Fibroblast of peridontal ligament (primary cell): ENCODE results near the gene CLIP2.
"Not testable (repeated sequence)": the region's sequence is repeated elsewhere in the genome, so short reads cannot be mapped to it uniquely, and the experiment has no call there.

Experiments used
- DNase-seq: peaks from one replicate; pipeline ENCODE4 v3.0.0-alpha.2; 2010; ENCODE audit errors: extremely low read depth

Gene CLIP2

DNA sequence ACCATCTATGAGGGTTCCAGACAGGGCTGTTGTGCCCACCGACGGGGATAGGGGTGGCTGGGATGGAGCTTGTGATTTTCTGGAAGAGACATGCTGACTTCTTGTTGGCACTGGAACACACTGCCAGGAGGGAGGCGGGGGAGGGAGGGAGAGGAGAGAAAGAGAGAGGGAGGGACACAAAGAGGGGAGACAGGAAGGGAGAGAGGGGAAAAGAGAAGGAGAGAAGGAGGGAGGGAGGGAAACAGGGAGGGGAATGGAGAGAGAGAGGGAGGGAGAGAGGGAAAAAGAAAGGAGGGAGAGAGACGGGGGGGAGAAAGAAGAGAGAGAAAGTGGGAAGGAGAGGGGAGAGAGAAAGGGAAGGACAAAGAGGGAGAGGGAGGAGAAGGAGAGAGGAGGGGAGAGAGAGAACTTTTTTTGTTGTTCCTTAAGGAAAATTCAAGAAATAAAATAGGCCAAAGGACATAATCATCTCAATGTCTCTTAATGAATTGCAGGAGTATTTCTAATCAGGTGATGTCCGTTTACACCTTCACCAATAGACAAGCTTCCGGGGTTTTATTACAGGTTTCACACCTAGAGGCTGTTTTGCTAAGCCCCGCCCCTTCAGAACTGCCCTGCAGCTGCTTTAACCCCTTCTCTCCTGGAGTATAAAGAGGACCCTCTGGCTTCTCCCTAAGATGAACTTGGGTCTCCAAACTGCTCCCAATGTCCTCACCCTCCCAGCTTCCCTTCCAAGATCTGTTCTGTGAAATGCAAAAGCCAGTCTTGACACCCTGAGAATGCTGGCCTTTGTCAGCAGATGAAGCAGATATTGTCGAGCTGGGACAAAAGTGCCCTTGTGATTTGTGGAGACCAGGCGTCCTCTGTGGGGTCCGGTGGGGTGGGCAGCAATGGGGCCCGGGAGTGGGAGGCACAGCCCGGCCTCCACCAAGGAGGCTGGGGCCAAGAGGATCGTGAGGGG, 82.5 kb downstream of the CLIP2 start:
- DNase-seq: no peak

DNA sequence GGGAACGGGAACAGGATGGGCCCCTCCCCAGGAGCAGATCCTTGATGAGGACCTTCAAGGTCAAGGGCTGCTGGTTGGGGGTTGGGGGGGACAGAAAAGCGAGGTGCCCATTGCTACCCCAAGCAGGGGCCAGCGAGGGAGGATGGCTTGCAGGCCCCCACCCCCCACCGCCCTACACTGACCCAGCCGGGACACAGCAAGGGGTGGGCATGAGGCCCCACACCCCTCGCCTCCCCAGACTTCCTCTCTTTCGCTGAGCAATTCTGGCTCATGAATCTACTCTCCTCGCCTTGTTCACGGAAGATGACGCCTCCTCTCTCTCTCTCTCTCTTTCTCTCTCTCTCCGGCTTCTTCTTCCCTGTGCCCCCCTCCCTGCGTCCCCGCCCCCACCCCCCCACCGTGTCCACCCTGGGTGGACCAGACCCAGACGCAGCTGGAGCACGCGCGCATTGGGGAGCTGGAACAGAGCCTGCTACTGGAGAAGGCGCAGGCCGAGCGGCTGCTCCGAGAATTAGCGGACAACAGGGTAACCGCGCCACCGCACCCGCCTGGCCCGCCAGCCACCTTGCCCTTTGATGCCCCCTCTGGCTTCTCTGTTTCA, 83.4 kb downstream of the CLIP2 start:
- DNase-seq: no peak

DNA sequence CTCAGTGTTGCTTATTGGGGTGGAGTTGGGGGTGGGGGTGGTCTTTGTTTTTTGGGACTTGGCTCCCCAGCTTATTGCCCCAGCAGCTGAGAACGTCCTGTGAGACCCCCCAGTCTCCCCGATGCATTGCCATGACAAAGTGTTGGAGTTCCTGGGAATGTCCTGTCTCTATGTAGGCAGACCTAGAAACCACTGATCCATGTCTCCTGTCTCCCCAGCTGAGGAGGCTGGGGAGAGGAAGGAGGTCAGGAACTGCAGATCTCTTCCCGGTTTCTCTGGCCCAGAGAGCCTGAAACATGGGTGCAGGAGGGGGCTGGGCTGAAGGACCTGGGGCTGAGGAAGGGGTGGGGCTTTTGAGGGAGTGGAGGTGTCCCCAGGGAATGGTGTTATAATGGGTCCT, 84.3 kb downstream of the CLIP2 start:
- DNase-seq: no peak

DNA sequence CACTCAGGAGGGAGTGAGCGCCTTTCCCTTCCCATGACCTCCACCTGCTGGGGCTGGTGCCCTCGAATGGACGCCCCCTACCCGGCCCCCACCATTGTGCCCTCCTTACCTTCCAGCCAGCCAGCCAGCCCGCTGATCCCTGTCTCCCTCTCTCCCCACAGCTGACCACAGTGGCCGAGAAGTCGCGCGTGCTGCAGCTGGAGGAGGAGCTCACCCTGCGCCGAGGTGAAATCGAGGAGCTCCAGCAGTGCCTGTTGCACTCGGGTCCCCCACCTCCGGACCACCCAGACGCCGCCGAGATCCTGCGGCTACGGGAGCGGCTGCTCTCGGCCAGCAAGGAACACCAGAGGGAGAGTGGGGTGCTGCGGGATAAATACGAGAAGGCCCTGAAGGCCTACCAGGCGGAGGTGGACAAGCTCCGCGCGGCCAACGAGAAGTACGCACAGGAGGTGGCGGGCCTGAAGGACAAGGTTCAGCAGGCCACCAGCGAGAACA, 86.6 kb downstream of the CLIP2 start:
- no peak for DNase-seq

DNA sequence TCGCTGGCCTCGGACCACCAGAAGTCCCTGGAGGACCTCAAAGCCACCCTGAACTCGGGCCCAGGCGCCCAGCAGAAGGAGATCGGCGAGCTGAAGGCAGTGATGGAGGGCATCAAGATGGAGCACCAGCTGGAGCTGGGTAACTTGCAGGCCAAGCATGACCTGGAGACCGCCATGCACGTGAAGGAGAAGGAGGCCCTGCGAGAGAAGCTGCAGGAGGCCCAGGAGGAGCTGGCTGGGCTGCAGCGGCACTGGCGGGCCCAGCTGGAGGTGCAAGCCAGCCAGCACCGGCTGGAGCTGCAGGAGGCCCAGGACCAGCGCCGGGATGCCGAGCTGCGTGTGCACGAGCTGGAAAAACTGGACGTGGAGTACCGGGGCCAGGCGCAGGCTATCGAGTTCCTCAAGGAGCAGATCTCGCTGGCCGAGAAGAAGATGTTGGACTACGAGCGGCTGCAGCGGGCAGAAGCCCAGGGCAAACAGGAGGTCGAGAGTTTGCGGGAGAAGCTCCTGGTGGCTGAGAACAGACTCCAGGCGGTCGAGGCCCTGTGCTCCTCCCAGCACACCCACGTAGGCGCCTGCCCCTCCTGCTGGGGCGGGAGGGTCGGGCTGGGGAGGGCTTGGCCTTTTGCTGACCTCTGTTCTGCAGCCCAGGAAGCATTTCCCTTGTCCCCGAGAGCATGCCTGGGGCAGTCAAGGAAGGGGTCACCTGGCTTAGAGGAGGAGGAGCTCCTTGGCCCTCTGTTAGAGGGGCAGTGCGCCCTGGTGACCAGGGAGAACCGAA, 87.2 kb downstream of the CLIP2 start:
- no peak for DNase-seq

DNA sequence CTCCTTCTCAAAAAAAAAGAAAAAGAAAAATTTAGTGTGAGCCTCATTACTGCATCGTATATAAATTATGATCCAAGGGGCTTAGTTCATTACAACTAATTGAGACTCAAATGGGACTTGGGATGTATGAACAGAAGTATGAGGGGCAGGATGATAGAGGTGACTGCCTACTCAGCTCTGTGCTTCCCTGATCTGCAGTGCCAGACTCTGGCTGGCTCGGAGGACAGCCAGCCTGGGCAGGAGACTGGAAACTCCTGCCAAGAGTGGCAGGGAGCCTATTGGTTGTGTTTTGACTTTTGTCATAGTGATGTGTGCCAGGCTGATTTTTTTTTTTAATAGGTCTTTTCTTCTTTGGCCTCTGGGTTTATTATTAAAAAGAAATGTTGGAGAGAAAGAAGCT, 90.7 kb downstream of the CLIP2 start:
- no peak for DNase-seq

DNA sequence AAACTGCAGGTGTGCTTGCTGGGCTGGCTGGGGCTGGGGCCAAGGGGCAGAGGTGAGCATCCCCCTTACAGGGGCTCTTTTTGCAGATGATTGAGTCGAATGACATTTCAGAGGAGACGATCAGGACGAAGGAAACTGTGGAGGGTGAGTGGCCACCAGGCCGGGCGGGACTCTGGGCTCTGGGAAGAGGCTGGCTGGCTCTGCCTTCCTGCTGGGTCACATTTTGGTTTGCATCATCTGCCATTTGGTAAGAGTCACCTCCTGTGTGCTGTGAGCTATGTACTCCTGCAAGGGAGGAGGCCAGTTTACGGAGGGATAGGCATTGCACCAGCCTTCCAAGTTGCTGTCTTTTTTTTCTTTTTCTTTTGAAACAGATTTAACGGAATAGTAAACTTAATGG, 91.5 kb downstream of the CLIP2 start:
- no peak for DNase-seq

DNA sequence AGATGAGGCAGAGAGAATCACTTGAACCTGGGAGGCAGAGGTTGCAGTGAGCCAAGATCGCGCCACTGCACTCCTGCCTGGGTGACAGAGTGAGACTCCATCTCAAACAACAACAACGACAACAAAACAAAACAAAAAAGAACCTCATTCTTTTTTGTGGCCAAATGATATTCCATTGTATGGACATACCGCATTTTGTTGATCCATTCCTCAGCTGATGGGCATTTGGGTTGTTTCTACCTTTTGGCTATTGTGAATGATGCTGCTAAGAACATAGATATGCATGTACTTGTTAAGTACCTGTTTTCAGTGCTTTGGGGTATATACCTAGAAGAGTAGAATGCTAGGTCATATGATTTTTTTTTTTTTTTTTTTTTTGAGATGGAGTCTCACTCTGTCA, 94.9 kb downstream of the CLIP2 start:
- DNase-seq: not testable (repeated sequence)

DNA sequence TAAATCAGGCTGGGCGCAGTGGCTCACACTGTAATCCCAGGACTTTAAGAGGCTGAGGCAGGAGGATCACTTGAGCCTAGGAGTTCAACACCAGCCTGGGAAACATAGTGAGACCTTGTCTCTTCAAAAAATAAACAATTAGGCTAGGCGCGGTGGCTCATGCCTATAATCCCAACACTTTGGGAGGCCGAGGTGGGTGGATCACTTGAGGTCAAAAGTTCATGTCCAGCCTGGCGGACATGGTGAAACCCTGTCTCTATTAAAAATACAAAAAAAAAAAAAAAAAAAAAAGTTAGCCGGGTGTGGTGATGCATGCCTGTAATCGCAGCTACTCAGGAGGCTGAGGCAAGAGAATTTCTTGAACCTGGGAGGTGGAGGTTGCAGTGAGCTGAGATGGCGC, 95.6 kb downstream of the CLIP2 start:
- not testable (repeated sequence) for DNase-seq

DNA sequence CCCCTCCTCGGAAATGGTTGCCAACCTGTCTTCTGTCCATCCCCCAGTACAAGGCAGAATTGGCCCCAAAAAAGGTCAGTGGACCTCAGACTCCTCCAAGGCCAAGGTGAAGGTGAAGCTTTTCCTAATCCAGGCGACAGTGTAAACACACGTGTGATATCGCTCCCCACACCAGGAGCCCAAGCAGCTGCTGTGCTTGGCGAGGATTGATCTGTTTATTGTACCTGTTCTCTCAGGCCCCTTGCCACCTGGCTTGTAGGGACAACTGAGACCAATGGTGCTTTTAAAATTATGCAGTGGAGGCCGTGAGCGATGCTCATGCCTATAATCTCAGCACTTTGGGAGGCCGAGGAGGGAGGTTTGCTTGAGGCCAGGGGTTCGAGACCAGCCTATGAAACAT, 98.4 kb downstream of the CLIP2 start:
- no peak for DNase-seq

DNA sequence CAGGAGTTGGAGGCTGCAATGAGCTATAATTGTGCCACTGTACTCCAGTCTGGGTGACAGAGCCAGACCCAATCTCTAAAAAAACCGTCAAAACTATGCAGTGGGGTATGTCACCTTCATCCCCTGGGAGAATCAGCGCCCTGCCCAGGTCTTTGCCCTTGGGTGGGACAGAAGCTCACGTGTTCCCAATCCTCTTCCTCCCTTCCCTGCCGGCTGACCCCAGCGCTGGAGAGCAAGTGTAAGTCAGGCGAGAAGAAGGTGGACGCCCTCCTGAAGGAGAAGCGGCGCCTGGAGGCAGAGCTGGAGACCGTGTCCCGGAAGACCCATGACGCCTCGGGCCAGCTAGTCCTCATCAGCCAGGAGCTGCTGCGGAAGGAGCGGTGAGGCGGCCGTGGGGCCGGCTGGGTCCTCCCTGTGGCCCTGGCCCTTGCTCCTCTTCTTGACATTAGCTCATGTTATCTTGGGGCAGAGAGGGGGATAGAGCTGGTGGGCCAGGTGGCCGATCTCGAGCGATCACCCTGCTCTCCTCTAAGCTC, 99.7 kb downstream of the CLIP2 start:
- DNase-seq: no peak

DNA sequence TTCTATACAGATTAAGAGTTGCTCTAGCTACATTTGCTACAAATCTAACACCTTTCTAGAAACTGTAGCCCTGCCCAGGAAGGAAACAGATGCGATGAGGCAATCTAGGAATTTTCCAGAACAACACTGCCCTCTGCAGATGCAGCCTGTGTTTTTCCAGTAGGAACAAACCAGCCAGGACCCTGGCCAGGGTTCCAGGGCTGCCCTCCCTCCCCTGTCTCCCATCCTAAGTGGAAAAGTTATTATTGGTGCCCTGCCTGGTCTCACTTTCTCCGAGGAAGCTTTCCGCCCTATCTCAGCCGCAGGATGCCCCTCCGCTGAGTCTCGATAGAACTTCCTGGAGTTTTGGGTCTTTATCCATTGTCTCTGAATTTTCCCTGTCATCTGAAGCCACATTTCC, 104.5 kb downstream of the CLIP2 start:
- DNase-seq: peak; percentile 45

DNA sequence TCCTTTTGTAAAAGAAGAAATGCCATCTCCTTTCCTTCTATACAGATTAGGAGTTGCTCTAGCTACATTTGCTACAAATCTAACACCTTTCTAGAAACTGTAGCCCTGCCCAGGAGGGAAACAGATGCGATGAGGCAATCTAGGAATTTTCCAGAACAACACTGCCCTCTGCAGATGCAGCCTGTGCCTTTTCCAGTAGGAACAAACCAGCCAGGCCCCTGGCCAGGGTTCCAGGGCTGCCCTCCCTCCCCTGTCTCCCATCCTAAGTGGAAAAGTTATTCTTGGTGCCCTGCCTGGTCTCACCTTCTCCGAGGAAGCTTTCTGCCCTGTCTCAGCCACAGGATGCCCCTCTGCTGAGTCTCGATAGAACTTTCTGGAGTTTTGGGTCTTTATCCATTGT, 105.4 kb downstream of the CLIP2 start:
- DNase-seq: peak; percentile 36

DNA sequence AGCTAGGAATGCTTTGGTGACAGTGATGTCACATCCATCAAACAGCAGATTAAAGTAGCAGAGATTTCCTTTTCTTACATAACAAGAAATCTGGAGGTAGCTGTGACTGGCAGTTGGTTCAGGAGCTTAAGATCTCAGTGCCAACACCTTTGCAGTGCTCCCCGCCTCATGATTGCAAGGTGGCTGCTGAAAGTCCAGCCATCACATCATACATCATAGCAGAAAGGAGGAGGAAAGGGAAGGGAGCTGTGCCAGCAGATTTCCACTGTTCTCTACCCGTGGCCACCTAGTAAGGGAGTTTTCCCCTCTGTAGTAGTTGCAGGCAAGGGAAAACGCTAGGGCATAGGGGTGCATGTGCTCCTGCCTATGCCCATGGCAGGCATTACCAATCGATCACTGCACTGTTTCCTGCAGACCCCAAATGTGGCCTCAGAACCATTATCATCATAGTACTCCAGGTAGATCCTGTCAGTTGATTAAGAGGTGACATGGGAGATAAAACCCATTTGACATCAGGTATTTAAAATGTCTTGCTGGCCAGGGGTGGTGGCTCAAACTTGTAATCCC, 106.6 kb downstream of the CLIP2 start:
- no peak for DNase-seq

DNA sequence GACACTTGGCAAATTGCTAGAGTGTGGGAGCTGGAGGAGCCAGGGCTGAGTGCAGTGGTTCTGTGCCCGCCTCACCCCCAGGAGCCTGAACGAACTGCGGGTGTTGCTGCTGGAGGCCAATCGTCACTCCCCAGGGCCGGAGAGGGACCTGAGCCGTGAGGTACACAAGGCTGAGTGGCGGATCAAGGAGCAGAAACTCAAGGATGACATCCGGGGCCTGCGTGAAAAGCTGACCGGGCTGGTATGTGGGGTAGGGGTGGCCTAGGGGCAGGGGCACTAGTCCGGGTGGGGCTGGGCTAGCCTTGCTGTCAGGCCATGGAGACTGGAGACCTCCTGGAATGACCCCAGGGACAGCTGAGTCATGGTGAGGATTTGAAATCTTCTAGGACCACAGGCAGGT, 107.8 kb downstream of the CLIP2 start:
- no peak for DNase-seq

DNA sequence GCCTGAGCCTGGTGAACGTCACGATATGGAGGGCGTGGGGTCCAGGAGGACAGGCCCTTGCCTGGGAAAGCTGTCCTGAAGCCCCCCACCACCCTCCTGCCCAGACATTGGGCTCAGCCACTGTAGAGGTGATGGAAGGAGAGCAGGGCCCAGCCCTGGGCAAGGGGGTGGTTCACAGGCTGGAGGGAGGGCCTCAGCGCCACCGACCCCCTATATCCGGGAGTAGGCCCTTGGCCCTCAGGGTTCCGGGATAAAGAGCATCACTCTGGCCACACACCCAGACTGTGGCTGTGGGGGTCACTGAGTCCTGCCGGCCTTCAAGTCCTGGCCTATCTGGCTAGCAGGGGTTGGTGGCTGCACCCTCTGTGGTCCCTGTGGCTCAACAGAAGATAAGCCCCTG, 109.2 kb downstream of the CLIP2 start:
- no peak for DNase-seq

DNA sequence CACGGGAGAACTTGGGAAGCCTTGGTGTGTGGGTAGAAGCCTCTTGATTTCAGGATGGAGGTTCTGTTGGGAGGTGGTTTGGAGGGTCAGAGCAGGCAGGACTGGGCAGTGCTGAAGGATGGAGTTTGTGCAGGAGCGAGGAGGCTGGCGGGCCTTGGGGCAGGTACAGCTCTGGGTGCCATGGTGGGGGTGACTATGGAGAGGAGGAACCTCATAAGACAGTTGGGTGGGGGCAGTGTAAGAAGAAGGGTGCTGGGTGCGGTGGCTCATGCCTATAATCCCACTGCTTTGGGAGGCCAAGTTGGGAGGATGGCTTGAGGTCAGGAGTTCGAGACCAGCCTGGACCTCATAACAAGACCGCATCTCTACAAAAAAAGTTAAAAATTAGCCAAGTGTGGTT, 109.8 kb downstream of the CLIP2 start:
- no peak for DNase-seq

DNA sequence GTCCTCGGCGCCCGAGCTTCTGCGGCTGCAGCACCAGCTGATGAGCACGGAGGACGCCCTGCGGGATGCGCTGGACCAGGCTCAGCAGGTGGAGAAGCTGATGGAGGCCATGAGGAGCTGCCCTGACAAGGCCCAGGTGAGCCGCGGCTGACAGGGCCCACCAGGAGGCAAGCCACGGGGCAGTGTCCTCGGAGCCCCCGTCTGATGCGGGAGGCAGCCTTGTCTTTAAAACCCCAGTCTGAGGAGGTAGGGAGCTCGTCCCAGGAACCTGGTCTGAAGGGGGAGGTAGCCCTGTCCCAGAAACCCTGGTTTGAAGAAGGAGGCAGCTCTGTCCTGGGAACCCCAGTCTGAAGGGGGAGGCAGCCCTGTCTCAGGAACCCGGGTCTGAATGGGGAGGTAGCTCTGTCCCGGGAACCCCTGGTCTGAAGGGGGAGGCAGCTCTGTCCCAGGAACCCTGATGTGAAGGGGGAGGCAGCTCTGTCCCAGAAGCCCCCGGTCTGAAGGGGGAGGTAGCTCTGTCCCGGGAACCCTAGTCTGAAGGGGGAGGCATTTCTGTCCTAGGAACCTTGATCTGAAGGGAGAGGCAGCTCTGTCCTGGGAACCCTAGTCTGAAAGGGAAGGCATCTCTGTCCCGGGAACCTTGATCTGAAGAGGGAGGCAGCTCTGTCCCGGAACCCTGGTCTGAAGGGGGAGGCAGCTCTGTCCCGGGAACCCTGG, 111.4 kb downstream of the CLIP2 start:
- DNase-seq: no peak

DNA sequence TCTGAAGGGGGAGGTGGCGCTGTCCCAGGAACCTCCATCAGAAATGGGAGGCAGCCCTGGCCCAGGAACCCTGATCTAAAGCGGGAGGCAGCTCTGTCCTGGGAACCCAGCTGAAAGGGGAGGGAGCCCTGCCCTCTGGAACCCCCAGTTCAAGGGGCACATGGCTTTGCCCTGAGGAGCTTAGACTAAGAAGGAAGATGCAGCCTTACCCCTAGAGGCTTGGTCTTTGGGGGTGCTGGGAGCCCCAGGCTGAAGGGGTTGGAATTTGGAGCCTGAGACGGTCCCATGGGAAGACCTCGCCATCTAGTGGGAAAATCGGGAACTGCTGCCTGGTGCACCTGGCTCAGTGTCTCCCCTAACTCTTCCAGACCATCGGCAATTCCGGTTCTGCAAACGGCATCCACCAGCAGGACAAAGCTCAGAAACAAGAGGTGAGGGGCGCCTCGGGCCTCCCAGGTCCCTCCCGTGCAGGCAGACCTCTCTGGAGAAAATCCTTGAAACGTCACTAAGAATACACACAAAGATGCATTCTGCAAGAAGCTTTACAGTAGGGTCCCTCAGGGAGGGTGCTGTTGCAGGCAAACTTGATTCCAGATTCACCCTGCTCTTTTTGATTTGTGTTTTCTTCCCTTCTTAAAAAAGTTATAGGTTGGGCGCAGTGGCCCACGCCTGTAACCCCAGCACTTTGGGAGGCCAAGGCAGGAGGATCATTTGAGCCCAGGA, 112.1 kb downstream of the CLIP2 start:
- DNase-seq: peak; percentile 58

DNA sequence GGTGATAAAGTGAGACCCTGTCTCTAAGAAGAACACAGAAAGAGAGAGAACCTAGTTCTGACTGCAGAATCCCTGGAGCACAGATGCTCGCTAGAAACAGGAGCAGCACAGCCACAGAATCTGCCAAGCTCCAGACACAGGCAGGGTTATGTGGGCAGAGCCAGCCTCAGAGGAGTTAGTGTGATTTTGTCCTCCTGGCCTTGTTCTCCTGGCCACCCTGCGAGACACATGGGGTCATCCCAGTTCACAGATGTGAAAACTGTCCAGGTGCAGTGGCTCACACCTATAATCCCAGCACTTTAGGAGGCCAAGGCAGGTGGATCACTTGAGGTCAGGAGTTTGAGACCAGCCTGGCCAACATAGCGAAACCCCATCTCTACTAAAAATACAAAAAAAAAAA, 113.5 kb downstream of the CLIP2 start:
- DNase-seq: not testable (repeated sequence)
